Measurements from ENCODE around the gene FAM180A. TPM values are rescaled to one million over a fixed set of nuclear protein-coding genes. Genes with fewer than 3 reads are reported as not detected.

FAM180A gene
- total and polyA plus RNA-seq, 2 experiments from 2014 or later = not detected

GRCh38 chr7:135728136-135728669, 20.4 kb downstream of the FAM180A start, which contains the start of gene SLC13A4:
TSS of gene SLC13A4 (minus strand) at chr7:135728186. CDS start at chr7:135727496, 690 bp downstream.
- no peaks in the 10 kb centered on the region for H3K36me3 ChIP-seq (ENCODE audit: insufficient read depth)
- peak; percentile 90 for DNase-seq (ENCODE audit: low spot score)
- H3K36me3 Mint-ChIP-seq (ENCODE audit: low read depth) = no peaks in the 10 kb centered on the region
- no peaks in the 10 kb centered on the region for H3K9me2 ChIP-seq (ENCODE audit: insufficient read depth)
- H4K20me1 ChIP-seq (replicated peaks; ENCODE audit: insufficient read depth) = no peaks in the 10 kb centered on the region
- peak within 1 kb of the TSS; percentile 5; the same call in 1 of the 2 replicates for H2AFZ ChIP-seq
- no peaks in the 10 kb centered on the region for H3K4me1 ChIP-seq (ENCODE audit: insufficient read depth)
- peaks cover 6% of the 10 kb centered on the region for H3K27me3 Mint-ChIP-seq (ENCODE audit: insufficient read depth, low read depth, poor library complexity)
- H3K4me2 ChIP-seq = no peak within 1 kb of the TSS
- no peak within 1 kb of the TSS for H3K27ac ChIP-seq (ENCODE audit: low read depth)
- no peaks in the 10 kb centered on the region; the same call in 2 of the 3 replicates for H3K9me3 Mint-ChIP-seq
- TF ChIP-seq ZNF114 (CRISPR knock-in tag; IDR thresholded peaks at IDR 0.05) (no peak), STAT1 (IDR thresholded peaks at IDR 0.05; ENCODE audit: unreplicated experiment) (no peak), ETS1 (IDR thresholded peaks at IDR 0.05) (no peak), NANOG (IDR thresholded peaks at IDR 0.05; ENCODE audit: borderline replicate concordance) (no peak), CTCF (conservative IDR thresholded peaks at IDR 0.05; ENCODE audit: low read depth in 2 of 2) (no peak)
- no peak within 1 kb of the TSS for H3K27ac Mint-ChIP-seq
- peak within 1 kb of the TSS; percentile 57; the same call in 2 of the 3 replicates for H3K4me3 Mint-ChIP-seq
- no peaks in the 10 kb centered on the region for H3K79me2 ChIP-seq (replicated peaks; ENCODE audit: insufficient read depth)
- H3K4me1 Mint-ChIP-seq = peaks cover 14% of the 10 kb centered on the region
- ATAC-seq = peak; percentile 84
- no peaks in the 10 kb centered on the region for H3K27me3 ChIP-seq (ENCODE audit: insufficient read depth)
- no peaks in the 10 kb centered on the region for H3F3A ChIP-seq (replicated peaks; ENCODE audit: low read depth)
- no peak within 1 kb of the TSS for H3K4me3 ChIP-seq

- Histone ChIP-seq H3K9me2 (ENCODE audit: insufficient read depth) (no peaks in the 10 kb centered on the region), H3K4me3 (no peak overlapping the region), H3F3A (replicated peaks; ENCODE audit: low read depth) (no peaks in the 10 kb centered on the region), H3K27ac (ENCODE audit: low read depth) (no peak overlapping the region), H2AFZ (no peak overlapping the region), H3K4me1 (ENCODE audit: insufficient read depth) (no peaks in the 10 kb centered on the region), H3K4me2 (no peak overlapping the region), H4K20me1 (replicated peaks; ENCODE audit: insufficient read depth) (no peaks in the 10 kb centered on the region), H3K79me2 (replicated peaks; ENCODE audit: insufficient read depth) (no peaks in the 10 kb centered on the region), H3K27me3 (ENCODE audit: insufficient read depth) (no peaks in the 10 kb centered on the region), H3K36me3 (ENCODE audit: insufficient read depth) (no peaks in the 10 kb centered on the region; the same call in 1 of the 2 replicates)
- Mint-ChIP-seq H3K36me3 (ENCODE audit: low read depth) (no peaks in the 10 kb centered on the region), H3K4me1 (peaks cover 14% of the 10 kb centered on the region), H3K4me3 (no peak overlapping the region), H3K27ac (no peak overlapping the region), H3K27me3 (ENCODE audit: insufficient read depth, low read depth, poor library complexity) (peaks cover 7% of the 10 kb centered on the region), H3K9me3 (no peaks in the 10 kb centered on the region; the same call in 2 of the 3 replicates)
- no peak; the same call in 2 of the 3 replicates for ATAC-seq
- DNase-seq (ENCODE audit: low spot score) = no peak
- TF ChIP-seq CREB1 (CRISPR knock-in tag; IDR thresholded peaks at IDR 0.05; ENCODE audit: low read depth) (no peak), EZH2 (IDR thresholded peaks at IDR 0.05; ENCODE audit: low read depth, unreplicated experiment) (no peak), NANOG (IDR thresholded peaks at IDR 0.05; ENCODE audit: borderline replicate concordance) (no peak), EZH2phosphoT487 (IDR thresholded peaks at IDR 0.05; ENCODE audit: unreplicated experiment) (no peak), POLR2AphosphoS5 (IDR thresholded peaks at IDR 0.05; ENCODE audit: low read depth) (no peak), ZNF114 (CRISPR knock-in tag; IDR thresholded peaks at IDR 0.05) (no peak), ZNF462 (CRISPR knock-in tag; IDR thresholded peaks at IDR 0.05) (no peak)
Observed at GRCh38 chr7:135726911-135727673, 21.5 kb downstream of the FAM180A start.
